Kidney glomerular epithelial cell (primary cell): Measurements from ENCODE around the gene CBLL1.

ENCODE experiments used
- DNase-seq: peaks from one replicate; lab custom pipeline; 2025; lab: John Stamatoyannopoulos, UW

CBLL1 gene

GRCh38 chr7:107742678-107743566, 1.0 kb upstream of the CBLL1 start:
- DNase-seq, result peak; percentile 48

- no peak for DNase-seq
Observed at GRCh38 chr7:107744345-107744750, 406 bp downstream of the CBLL1 start.

- no peak for DNase-seq
Observed at GRCh38 chr7:107746006-107746405, 2.1 kb downstream of the CBLL1 start.

GRCh38 chr7:107751113-107751512, 7.2 kb downstream of the CBLL1 start:
- no peak for DNase-seq

GRCh38 chr7:107754642-107755041, 10.7 kb downstream of the CBLL1 start:
- no peak for DNase-seq

- DNase-seq, result no peak
Observed at GRCh38 chr7:107758667-107759066, 14.7 kb downstream of the CBLL1 start.

- DNase-seq, result no peak
Observed at GRCh38 chr7:107767391-107767790, 23.4 kb downstream of the CBLL1 start.

GRCh38 chr7:107768263-107768662, 24.3 kb downstream of the CBLL1 start:
- DNase-seq, result no peak

- no peak for DNase-seq
Observed at GRCh38 chr7:107773027-107773426, 29.1 kb downstream of the CBLL1 start.

- DNase-seq, result no peak
Observed at GRCh38 chr7:107777702-107778101, 33.8 kb downstream of the CBLL1 start.

- DNase-seq, result no peak
Observed at GRCh38 chr7:107778283-107778682, 34.3 kb downstream of the CBLL1 start.

- DNase-seq, result no peak
Observed at GRCh38 chr7:107779647-107780099, 35.7 kb downstream of the CBLL1 start.

- DNase-seq, result no peak
Observed at GRCh38 chr7:107782374-107782773, 38.4 kb downstream of the CBLL1 start.

GRCh38 chr7:107783648-107784047, 39.7 kb downstream of the CBLL1 start:
- DNase-seq, result no peak

GRCh38 chr7:107785170-107785569, 41.2 kb downstream of the CBLL1 start:
- DNase-seq, result no peak

- DNase-seq, result no peak
Observed at GRCh38 chr7:107785926-107786325, 42.0 kb downstream of the CBLL1 start.

GRCh38 chr7:107788216-107788615, 44.3 kb downstream of the CBLL1 start:
- DNase-seq, result no peak

GRCh38 chr7:107788662-107789061, 44.7 kb downstream of the CBLL1 start:
- no peak for DNase-seq

GRCh38 chr7:107789647-107790046, 45.7 kb downstream of the CBLL1 start:
- DNase-seq, result no peak

- DNase-seq, result no peak
Observed at GRCh38 chr7:107792364-107792763, 48.4 kb downstream of the CBLL1 start.

- DNase-seq, result no peak
Observed at GRCh38 chr7:107799647-107800264, 55.8 kb downstream of the CBLL1 start.

GRCh38 chr7:107803009-107803610, 59.2 kb downstream of the CBLL1 start, which contains the start of gene SLC26A3:
TSS of gene SLC26A3 (minus strand) at chr7:107803223. CDS start at chr7:107794509, 8,714 bp downstream.
- no peak for DNase-seq

GRCh38 chr7:107809179-107809578, 65.2 kb downstream of the CBLL1 start:
- no peak for DNase-seq
